NCI-H526 treated with DMSO at 0.1 percent for 48 hours (cell line): ENCODE measurements around the gene IQGAP2.
"Not testable (repeated sequence)": the region's sequence is repeated elsewhere in the genome, so short reads cannot be mapped to it uniquely, and the experiment has no call there.

ENCODE experiments used
- DNase-seq: peaks from one replicate; lab custom pipeline; 2025; lab: John Stamatoyannopoulos, UW

Gene IQGAP2

DNA sequence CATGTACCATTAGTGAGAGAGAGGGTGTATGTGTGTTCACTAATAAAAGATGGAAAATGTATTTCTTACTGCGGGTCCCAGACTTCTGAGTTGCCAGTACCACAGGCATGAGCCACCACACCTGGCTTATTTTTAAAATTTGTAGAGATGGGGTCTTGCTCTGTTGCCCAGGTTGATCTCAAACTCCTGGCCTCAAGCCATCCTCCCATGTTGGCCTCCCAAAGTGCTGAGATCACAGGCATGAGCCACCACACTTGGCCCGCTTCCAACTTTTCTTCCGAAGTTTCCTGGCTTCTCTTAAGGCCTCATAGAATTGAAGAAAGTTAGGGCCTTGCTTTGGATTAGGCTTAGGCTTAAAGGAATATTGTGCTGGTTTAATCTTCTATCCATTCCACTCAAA is 260.5 kb downstream of the IQGAP2 start:
- DNase-seq, result no peak

- DNase-seq, result no peak
Observed at GRCh38 chr5:76664079-76664478, 261.0 kb downstream of the IQGAP2 start.

GRCh38 chr5:76667495-76667894 is 264.4 kb downstream of the IQGAP2 start:
- DNase-seq, result no peak

DNA sequence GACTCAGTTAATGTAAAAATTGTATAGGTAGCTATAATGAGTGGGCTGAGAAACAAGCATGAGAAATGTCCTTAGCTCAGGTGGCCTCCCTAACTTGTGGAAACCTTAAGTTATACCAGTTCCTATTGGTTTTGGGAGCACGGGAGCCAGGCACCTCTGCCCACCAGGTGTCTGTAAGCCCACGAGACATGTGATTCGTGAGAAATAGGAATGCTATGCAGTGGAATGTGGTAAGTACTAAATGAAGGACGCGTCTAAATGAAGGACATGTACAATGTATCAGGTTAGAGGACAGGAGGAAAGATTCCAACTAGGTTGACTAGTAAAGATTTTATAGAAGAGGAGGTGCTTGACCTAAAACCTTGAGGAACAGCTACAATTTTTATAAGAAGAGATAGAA is 266.2 kb downstream of the IQGAP2 start:
- DNase-seq, result no peak

DNA sequence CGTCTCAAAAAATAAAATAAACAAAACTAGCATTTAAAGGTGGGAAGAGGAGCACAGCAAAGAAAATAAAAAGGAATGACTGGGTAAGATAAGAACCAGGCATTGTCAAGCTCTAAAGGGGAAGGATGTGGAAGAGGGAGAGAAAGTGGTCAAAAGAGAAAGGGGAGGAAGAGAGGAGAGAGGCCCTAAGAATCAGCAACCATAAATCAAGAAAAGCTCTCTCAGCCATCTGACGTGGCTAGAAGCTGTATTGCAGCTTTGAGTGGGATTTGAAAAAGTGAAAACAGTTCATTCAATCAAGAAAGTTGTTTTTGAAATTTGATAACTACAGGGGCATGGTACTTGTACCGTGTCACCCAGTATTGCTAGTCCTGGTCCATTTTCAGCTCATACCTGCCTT is 267.4 kb downstream of the IQGAP2 start:
- DNase-seq, result no peak

DNA sequence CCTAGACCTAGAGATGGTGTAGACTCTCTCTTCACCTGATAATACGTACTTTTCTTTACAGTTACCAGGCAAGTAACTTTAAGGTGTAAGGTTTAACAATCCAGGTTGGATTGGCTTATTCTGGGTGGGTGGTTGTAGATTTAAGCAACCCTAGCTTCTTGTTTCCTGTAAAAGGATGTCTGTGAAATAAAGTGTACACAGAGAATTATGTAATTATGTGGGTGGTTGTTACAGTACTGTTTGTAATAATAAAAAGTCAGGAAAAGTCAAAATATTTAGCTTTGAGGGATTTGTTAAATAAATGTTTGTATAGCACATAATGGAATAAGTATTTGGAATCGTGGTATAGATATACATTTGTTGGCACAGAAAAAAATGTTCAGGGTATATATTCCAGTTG is 269.2 kb downstream of the IQGAP2 start:
- DNase-seq, result no peak

DNA sequence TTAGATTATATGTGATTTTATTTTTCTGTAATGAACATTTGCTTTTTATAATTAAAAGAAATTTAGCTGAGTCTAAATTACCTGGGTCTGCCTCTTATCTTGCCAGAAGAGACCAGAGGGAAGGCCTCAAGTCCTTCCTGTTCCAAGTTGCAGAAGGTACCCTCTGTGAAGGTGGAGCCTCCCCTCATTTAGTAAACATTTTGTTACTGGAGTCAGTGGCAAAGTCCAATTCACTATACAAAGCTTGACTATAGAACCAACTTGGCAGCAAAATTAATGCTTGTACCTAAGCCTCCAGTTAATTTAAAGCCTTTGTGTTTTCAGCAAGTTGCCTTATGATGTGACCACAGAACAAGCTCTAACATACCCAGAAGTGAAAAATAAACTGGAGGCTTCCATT is 270.0 kb downstream of the IQGAP2 start:
- DNase-seq, result no peak

GRCh38 chr5:76674330-76675066 is 271.4 kb downstream of the IQGAP2 start:
- DNase-seq, result no peak

GRCh38 chr5:76675364-76675763 is 272.3 kb downstream of the IQGAP2 start:
- DNase-seq, result no peak

DNA sequence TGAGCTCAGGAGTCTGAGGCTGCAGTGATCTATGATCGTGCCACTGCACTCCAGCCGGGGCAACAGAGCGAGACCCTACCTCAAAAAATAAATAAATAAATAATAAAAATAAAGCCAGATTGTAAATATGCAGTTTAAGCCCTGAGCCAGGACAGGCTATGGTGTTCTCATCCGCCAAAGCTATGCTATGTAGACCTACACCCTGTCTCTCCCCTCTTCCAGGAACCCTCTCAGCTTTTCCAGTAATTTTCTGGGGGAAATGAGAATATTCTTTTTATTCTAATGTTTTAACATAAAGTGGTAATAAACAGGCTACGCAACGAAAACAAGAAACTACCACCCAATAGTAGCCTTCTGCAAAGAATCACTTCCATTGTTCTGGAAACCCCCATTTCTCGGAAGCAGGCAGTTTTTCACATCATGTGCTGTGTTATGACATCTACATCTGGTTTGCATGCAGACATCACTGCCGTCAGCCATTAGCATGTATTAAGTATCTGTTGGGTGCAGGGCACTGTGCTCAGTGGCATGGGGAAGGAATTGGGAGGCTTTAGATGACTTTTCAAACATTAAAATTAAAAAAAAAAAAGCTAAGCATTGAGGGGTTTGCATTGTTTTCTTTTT is 274.9 kb downstream of the IQGAP2 start:
- no peak for DNase-seq

- DNase-seq, result no peak
Observed at GRCh38 chr5:76679231-76679630, 276.1 kb downstream of the IQGAP2 start.

DNA sequence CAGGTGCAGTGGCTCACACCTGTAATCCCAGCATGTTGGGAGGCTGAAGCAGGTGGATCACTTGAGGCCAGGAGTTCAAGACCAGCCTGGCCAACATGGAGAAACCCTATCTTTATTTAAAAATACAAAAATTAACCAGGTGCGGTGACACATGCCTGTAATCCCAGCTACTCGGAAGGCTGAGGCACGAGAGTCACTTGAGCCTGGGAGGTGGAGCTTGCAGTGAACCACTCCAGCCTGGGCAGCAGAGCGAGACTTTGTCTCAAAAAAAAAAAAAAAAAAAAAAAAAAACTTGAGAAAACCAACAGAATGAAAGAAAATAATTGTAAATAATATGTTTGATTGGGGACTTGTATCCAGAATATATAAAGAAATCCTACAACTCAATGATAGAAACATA is 277.7 kb downstream of the IQGAP2 start:
- not testable (repeated sequence) for DNase-seq

GRCh38 chr5:76681287-76681686 is 278.2 kb downstream of the IQGAP2 start:
- no peak for DNase-seq

GRCh38 chr5:76682387-76682786 is 279.3 kb downstream of the IQGAP2 start:
- no peak for DNase-seq

DNA sequence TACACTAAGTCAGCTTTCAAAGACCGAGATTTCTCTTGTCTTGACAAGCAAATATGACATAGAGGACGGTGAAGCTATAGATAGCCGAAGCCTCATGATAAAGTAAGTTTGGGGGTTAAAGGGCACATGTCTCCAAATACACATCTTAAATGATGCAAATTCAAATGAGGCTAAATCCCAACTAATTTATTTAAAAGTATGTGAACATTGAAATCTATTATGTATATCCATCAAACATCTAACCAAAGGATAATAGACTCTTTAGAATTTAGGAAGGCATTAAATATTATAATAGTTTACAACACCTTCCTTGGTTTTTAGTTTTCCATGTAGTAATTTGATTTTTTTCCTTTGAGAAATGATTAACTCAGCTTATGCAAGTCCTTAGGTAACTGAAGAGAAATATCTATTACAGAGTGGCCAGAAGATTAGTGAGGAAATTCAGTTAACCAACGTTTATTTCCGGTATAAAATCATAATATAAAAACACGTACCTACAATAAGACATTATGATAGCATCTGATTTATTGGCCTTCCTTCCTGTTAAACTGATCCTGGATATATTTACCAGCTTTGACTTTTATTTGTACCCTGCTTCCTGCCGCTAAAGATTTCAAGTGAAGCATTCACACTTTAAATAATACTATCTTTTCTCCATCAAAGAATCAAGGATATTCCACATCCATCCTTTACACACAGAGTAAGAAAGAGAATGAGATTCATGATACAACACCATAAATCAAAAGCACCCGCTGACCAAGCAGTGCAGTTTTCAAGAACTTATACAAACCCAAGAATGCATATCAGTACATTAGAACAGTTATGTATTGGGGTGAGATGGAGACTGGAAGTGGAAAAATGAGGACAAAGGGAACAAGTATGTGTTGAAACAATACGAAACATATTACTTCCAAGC is 281.0 kb downstream of the IQGAP2 start:
- no peak for DNase-seq

GRCh38 chr5:76684756-76685519 is 281.9 kb downstream of the IQGAP2 start:
- no peak for DNase-seq

- no peak for DNase-seq
Observed at GRCh38 chr5:76685704-76686103, 282.6 kb downstream of the IQGAP2 start.

GRCh38 chr5:76688212-76688611 is 285.1 kb downstream of the IQGAP2 start:
- DNase-seq, result no peak

GRCh38 chr5:76688836-76689235 is 285.8 kb downstream of the IQGAP2 start:
- no peak for DNase-seq

GRCh38 chr5:76689321-76690036 is 286.4 kb downstream of the IQGAP2 start:
- no peak for DNase-seq

DNA sequence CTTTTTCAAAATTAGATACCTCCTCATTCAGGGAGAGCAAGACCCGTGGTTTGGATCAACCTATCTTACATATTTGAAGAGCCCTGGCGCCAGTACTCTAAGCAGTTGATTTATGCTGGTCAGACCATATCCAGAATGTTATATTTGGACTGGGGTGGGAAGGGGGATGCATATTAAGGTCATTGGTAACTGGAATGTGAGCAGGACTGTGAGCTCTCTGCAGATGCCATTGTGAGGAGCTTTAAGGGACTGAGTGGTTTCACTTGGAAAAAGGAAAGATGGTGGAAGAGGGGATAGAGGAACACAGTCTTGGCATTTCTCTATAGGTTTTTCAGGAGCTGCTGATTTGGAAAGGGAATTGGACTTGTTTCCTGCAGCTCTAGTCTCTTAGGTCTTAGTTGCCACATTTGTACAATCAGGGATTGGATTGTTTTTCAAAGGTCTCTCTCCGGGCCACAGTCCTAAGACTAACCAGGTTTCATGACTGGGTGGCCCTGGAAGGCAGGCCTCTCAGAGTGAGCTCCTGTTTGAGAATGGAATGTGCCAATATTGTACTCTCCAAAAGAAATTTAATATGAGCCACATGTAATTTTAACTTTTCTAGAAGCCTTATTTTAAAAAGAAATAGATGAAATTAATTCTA is 287.1 kb downstream of the IQGAP2 start:
- no peak for DNase-seq
